GM19468 (cell line): ENCODE results near the gene CCDC182.

ENCODE experiments used
- ATAC-seq: cut with Tn5 transposase; IDR thresholded peaks from one replicate; pipeline ENCODE4 v1.9.1; 2021; ENCODE audit warnings: mild to moderate bottlenecking, moderate library complexity, moderate number of reproducible peaks; ENCODE audit not compliant: unreplicated experiment; ENCODE audit errors: extremely low read depth

Gene CCDC182

DNA sequence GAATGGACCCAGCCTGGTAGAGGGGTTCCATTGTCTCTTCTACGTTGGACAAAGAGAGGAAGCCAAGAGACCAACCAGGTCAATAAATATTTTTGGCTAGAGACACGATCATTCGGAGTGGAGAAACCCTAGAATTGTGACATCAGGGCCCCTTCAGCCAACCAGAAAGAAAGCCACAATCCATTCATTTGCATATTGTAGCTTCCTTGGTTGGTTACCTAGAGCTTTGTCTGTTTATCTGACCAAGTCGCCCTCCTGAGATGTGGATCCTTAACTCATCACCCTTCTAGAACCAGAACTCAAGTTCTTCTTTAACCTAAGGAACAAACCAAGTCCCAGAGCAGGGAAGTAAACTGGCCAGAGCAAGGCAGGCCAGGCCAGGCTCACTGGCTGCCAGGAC lies at the start of gene CCDC182:
TSS of gene CCDC182 (minus strand) at position 58 of the 400 bp plus-strand sequence. CDS start at position 31, 27 bp downstream.
- no peak for ATAC-seq

GRCh38 chr17:57794841-57795240 lies 49.7 kb upstream of the CCDC182 start:
- ATAC-seq: no peak

DNA sequence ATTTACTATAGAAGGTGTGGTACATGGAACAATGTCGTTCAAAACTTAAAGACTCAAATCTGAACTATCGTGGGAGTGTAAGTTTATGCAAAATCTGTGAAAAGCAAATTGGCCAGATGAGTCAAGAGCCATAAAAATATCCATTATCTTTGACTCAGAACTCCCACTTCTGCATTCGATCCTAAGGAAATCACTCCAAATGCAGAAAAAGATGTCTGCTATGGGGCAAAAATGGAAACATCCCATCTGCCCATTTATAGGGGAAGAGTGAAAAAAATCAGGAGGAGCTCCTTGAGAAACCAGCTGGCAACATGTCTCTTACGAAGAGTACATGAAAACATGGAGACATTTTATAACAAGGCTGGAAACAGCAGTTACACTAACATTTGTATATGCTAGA lies 43.6 kb upstream of the CCDC182 start:
- ATAC-seq: no peak

DNA sequence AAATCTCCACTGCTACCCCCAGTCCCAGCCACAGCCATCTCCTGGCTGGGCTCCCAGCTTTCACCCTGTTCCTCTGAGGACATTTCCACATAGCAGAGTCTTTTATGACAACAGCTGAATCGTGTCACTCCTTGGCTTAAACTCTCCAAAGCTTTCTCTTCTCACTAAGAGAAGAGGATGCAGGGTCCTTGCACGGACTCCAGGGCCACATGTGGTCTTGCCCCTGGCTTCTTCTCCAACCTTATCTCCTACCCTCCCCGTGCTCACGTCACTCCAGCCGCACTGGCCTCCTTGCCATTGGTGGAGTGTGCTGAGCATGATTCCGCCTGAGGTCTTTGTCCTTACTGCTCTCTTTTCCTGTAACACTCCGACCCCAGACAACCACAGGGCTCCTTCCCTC lies 39.9 kb upstream of the CCDC182 start:
- no peak for ATAC-seq

- ATAC-seq: no peak
These were observed 39.3 kb upstream of the CCDC182 start for GRCh38 chr17:57784226-57784895.

GRCh38 chr17:57783338-57783742 lies 38.2 kb upstream of the CCDC182 start:
- no peak for ATAC-seq

DNA sequence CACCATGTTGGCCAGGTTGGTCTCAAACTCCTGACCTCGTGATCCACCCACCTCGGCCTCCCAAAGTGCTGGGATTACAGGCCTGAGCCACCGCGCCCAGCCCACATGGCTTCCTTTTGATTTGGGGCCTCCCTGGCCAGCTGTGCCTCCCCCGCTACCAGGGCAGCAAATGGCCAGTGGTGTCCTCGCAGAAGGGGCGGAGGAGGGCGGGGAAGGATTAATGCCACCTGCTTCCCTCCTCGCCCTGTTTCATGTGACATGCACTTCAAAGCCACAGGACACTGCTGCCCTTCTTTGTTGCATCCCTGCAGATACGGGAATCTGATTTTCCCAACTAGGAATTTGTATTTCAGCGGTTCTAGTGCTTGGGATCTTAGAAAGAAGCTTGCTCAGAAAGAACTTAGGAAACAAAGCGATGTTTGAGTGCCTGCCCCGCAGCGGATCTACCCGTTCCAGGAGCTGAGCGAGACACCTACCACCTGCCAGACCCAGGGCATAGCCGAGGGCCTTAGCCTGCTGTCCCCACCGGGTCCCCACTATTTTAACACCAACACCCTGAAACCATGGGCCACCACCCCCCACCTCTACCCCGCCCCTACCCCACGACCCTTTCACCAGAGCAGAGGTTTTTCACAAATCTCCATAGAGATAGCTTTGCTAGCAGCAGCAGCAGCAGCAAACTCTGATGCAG lies 37.7 kb upstream of the CCDC182 start:
- ATAC-seq: no peak

GRCh38 chr17:57782062-57782490 lies 37.0 kb upstream of the CCDC182 start:
- no peak for ATAC-seq

- ATAC-seq: no peak
These were observed 36.4 kb upstream of the CCDC182 start for GRCh38 chr17:57781386-57782061.

DNA sequence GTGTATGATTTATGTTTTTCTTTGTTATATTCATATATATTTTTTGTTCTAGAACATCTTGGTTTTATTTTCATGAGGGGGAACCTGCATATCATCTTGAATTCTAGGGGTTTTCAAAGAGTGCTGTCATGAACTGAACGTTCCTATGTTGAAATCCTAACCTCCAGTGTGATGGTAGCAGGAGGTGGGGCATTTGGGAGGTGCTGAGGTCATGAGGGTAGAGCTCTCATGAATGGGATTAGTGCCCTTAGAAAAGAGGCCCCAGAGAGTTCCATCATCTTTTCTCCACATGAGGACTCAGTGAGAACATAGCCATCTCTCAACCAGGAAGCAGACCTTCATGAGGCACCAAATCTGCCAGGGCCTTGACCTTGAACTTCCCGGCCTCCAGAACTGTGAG lies 34.6 kb upstream of the CCDC182 start:
- ATAC-seq: no peak

GRCh38 chr17:57778306-57778705 lies 33.2 kb upstream of the CCDC182 start:
- no peak for ATAC-seq

- no peak for ATAC-seq
These were observed 31.3 kb upstream of the CCDC182 start for GRCh38 chr17:57776366-57776765.

DNA sequence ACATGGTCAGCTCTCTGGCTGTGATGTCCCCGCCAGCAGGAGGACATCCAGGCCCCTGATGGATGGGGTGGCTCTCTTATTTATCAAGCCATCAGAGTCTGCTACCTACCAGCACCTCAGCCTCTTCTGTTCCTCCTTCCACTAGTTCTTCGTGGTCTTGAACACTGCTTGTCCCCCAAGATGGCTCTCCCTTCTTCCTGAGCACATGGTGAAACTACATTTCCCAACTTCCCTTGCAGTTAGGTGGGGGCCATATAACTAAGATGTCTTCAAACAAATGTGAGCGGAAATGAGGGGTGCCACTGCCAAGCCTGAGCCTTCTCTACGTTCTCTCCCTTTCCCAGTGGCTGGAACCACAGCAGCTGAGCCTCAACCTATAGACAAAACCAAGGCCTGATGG lies 29.8 kb upstream of the CCDC182 start:
- ATAC-seq: no peak

DNA sequence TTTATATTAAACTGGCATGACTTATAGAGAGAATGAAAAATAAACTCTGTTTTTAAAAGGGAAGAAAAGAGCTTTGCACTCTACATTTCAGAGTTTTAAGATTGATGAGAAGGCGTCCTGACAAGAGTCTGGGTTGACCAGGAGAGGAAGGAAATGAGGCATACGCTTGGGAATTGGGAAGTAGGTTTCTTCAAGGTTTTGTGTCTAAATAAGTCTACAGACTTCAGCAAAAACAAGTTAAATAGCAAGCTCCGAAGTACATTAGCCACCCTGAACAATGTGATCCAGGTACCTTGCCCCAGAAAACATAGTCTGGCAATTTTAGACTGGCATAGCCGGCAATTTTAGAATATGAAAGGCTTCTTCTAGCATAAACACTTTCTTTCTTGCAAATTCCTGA lies 28.5 kb upstream of the CCDC182 start:
- ATAC-seq: no peak

DNA sequence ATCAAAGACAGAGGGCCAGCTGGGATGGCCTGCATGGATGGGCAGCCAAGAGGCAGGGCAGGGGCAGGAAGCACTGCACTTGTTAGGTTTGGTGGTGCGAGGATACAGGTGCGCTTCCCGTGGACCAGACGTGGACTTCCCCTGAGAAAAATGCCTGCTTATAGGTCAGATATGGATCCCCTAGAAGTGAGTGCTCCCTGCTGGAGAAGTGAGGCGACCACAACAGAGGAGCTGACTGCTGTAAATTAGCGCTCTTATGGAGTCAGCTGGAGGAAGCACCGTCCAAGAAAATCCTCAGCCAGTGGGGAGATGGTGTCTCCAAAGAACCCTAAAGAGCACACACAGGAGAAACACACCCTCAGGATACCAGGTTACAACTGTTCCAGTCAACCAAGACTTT lies 27.7 kb upstream of the CCDC182 start:
- ATAC-seq: no peak

- no peak for ATAC-seq
These were observed 22.5 kb upstream of the CCDC182 start for GRCh38 chr17:57767561-57767960.

DNA sequence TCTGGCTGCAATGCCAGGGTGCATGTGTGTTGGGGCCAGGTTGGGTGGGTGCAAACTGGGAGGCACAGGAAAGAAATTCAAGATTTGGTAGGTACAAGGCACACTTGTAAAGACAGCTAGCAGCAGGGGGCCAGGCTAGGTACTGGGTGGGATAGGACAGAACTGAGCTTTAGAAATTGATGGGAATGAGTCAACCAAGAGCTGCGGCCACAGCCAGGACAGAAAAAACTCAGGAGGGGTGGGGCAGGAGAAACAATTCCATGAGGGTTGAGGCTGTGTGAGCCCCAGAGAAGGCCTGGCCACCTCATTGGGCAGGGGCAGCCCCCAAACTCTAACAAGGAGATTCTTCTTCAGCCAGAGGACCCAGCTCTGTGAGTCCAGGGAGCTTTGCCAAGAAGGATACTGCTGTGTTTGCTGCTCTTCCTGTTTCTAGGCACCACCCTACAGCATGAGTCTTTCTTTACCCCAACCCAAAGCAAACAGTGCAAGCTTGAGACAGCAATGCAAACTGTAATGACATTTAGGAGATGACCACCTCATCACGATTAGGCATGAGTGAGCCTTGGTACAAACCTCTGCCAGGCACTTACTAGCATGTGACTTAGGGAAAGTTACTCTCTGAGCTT lies 21.3 kb upstream of the CCDC182 start:
- no peak for ATAC-seq

- no peak for ATAC-seq
These were observed 17.6 kb upstream of the CCDC182 start for GRCh38 chr17:57762452-57763395.

GRCh38 chr17:57761887-57762286 lies 16.8 kb upstream of the CCDC182 start:
- no peak for ATAC-seq

DNA sequence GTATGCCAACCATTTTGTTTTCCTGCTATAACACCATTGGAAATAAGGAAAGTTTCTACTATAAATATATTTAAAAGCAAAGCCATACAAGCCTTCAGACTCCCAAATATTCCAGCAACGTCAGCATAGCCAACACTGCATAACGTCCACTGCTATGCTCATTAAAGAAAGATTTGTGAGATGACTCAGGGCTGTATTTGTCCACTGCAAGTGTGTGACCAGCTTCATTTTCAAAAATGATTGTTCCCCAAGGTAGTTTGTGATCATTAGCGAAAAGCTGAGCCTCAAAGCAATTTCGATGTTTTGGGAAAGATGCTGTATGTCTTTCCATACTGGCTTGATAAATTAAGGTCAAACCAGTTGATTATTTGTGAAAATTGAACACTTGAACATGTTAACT lies 14.9 kb upstream of the CCDC182 start:
- no peak for ATAC-seq
